Gastrocnemius medialis (tissue), 4 donors: Measurements from ENCODE around the gene PLXNC1.

Experiments used
- POLR2A ChIP-seq, 2 donors: fragments of 450-650 bp; IDR thresholded peaks; one replicate each; pipeline ENCODE4 v1.6.1; 2017; ENCODE audit warnings: antibody characterized with exemption in 2 of 2, mild to moderate bottlenecking in 2 of 2, moderate library complexity in 2 of 2
- TF ChIP-seq, protein P1 (sequence below), 5 experiments: fragments of 450-650 bp in 3 of 5; fragments of 200-600 bp in 2 of 5; sonication (generic) in 2 of 5; IDR thresholded peaks in 4 of 5; conservative IDR thresholded peaks in 1 of 5; 1 replicate in 4 of 5; 2 replicates in 1 of 5; pipeline ENCODE4 v1.5.1; 2016 to 2019; ENCODE audit warnings: antibody characterized with exemption in 5 of 5, mild to moderate bottlenecking in 3 of 5, moderate library complexity in 3 of 5

- TF ChIP-seq, protein P1, sequence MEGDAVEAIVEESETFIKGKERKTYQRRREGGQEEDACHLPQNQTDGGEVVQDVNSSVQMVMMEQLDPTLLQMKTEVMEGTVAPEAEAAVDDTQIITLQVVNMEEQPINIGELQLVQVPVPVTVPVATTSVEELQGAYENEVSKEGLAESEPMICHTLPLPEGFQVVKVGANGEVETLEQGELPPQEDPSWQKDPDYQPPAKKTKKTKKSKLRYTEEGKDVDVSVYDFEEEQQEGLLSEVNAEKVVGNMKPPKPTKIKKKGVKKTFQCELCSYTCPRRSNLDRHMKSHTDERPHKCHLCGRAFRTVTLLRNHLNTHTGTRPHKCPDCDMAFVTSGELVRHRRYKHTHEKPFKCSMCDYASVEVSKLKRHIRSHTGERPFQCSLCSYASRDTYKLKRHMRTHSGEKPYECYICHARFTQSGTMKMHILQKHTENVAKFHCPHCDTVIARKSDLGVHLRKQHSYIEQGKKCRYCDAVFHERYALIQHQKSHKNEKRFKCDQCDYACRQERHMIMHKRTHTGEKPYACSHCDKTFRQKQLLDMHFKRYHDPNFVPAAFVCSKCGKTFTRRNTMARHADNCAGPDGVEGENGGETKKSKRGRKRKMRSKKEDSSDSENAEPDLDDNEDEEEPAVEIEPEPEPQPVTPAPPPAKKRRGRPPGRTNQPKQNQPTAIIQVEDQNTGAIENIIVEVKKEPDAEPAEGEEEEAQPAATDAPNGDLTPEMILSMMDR (IDR thresholded peaks at IDR 0.05 in 4 of 5, conservative IDR thresholded peaks at IDR 0.05 in 1 of 5): no peak
- TF ChIP-seq POLR2A (IDR thresholded peaks at IDR 0.05): no peak
Measured at GRCh38 chr12:94144781-94145180, 3.6 kb upstream of the PLXNC1 start.
